Jurkat, Clone E6-1 (cell line): Measurements from ENCODE around the gene NF1. TPM values are rescaled to one million over a fixed set of nuclear protein-coding genes. Genes with fewer than 3 reads are reported as not detected.
"Not testable (repeated sequence)": the region's sequence is repeated elsewhere in the genome, so short reads cannot be mapped to it uniquely, and the experiment has no call there.

ENCODE experiments used
- DNase-seq: peaks from one replicate; pipeline ENCODE4 v3.0.0-alpha.2; 2011; ENCODE audit warnings: low read depth, low spot score
- H3K4me3 ChIP-seq: 2 replicates; pipeline ENCODE4 v1.5.1; 2011; ENCODE audit warnings: mild to moderate bottlenecking, low read length, control low read depth, moderate library complexity
- polyA plus RNA-seq: library from polyadenylated mRNA; unstranded; fragments of >200 nt; gene quantifications from one replicate; pipeline ENCODE4 v1.2.1, GENCODE V29; 2012; ENCODE audit warnings: missing spikeins; ENCODE audit not compliant: insufficient read length, insufficient read depth

NF1 gene
- polyA plus RNA-seq = 11.4 TPM

GRCh38 chr17:31094600-31095235 is at the start of gene NF1:
TSS of gene NF1 (plus strand) at chr17:31094977. CDS start at chr17:31095310, 333 bp downstream.
- H3K4me3 ChIP-seq = peak within 1 kb of the TSS; percentile 71
- peak; percentile 82 for DNase-seq

- H3K4me3 ChIP-seq, DNase-seq: not testable (repeated sequence)
Measured at GRCh38 chr17:31046856-31047425, 47.8 kb upstream of the NF1 start.

GRCh38 chr17:31048142-31048541 is 46.6 kb upstream of the NF1 start:
- DNase-seq = no peak
- no peak overlapping the region for H3K4me3 ChIP-seq

GRCh38 chr17:31048780-31049179 is 46.0 kb upstream of the NF1 start:
- no peak for DNase-seq
- H3K4me3 ChIP-seq = no peak overlapping the region

GRCh38 chr17:31050948-31051347 is 43.8 kb upstream of the NF1 start:
- no peak for DNase-seq
- no peak overlapping the region for H3K4me3 ChIP-seq

GRCh38 chr17:31051506-31051905 is 43.3 kb upstream of the NF1 start:
- no peak overlapping the region for H3K4me3 ChIP-seq
- no peak for DNase-seq

- no peak overlapping the region for H3K4me3 ChIP-seq
- DNase-seq = no peak
Measured at GRCh38 chr17:31052187-31052889, 42.4 kb upstream of the NF1 start.

- H3K4me3 ChIP-seq = no peak overlapping the region
- DNase-seq = no peak
Measured at GRCh38 chr17:31053071-31053470, 41.7 kb upstream of the NF1 start.

- no peak for DNase-seq
Measured at GRCh38 chr17:31054761-31055160, 40.0 kb upstream of the NF1 start.

GRCh38 chr17:31058976-31059375 is 35.8 kb upstream of the NF1 start:
- no peak overlapping the region for H3K4me3 ChIP-seq
- no peak for DNase-seq

More at GRCh38 chr17:31054761-31055160, 40.0 kb upstream of the NF1 start:
- H3K4me3 ChIP-seq = no peak overlapping the region

GRCh38 chr17:31060791-31061550 is 33.8 kb upstream of the NF1 start:
- no peak overlapping the region for H3K4me3 ChIP-seq
- DNase-seq = no peak

GRCh38 chr17:31061678-31062077 is 33.1 kb upstream of the NF1 start:
- H3K4me3 ChIP-seq = no peak overlapping the region
- peak; percentile 15 for DNase-seq

GRCh38 chr17:31062346-31062745 is 32.4 kb upstream of the NF1 start:
- H3K4me3 ChIP-seq = no peak overlapping the region
- DNase-seq = no peak

- DNase-seq = no peak
- H3K4me3 ChIP-seq = no peak overlapping the region
Measured at GRCh38 chr17:31064707-31065106, 30.1 kb upstream of the NF1 start.

GRCh38 chr17:31067691-31068184 is 27.0 kb upstream of the NF1 start:
- no peak for DNase-seq
- H3K4me3 ChIP-seq = no peak overlapping the region

GRCh38 chr17:31068291-31068690 is 26.5 kb upstream of the NF1 start:
- no peak overlapping the region for H3K4me3 ChIP-seq
- peak; percentile 43 for DNase-seq

GRCh38 chr17:31072186-31072585 is 22.6 kb upstream of the NF1 start:
- no peak for DNase-seq

GRCh38 chr17:31073411-31073810 is 21.4 kb upstream of the NF1 start:
- no peak for DNase-seq
- no peak overlapping the region for H3K4me3 ChIP-seq

More at GRCh38 chr17:31072186-31072585, 22.6 kb upstream of the NF1 start:
- H3K4me3 ChIP-seq = no peak overlapping the region

GRCh38 chr17:31074772-31075555 is 19.8 kb upstream of the NF1 start:
- no peak overlapping the region for H3K4me3 ChIP-seq
- no peak for DNase-seq
